HepG2 (cell line): ENCODE data around the gene BCAS3. TPM values are rescaled to one million over a fixed set of nuclear protein-coding genes. Genes with fewer than 3 reads are reported as not detected.
"Not testable (repeated sequence)": the region's sequence is repeated elsewhere in the genome, so short reads cannot be mapped to it uniquely, and the experiment has no call there.

Experiments used
- ATAC-seq: fragments of 200-7000 bp; cut with Tn5 transposase; 3 replicates; pipeline ENCODE4 v1.9.1; 2020; ENCODE audit warnings: mild to moderate bottlenecking, moderate library complexity
- BruUV-seq: library from RNA; stranded (reverse); fragments of 400-500 nt; replicated peaks from 2 replicates; lab custom pipeline; 2021; lab: Mats Ljungman, UMichigan
- CTCF ChIA-PET: fragments of 300-600 bp; formaldehyde crosslinking; extraction: SDS; loops from one replicate; lab custom pipeline; 2021; ENCODE audit warnings: low total read pairs, inconsistent platforms, low intra/inter-chr PET ratio; lab: Yijun Ruan, JAX
- POLR2A ChIA-PET: fragments of 350-600 bp; sonication (Branson Sonifier 250); formaldehyde crosslinking; loops from one replicate; lab custom pipeline; 2020; ENCODE audit warnings: antibody characterized with exemption, inconsistent platforms; lab: Yijun Ruan, JAX
- DNase-seq: peaks from one replicate; pipeline ENCODE4 v3.0.0-alpha.2; 2015; ENCODE audit warnings: low spot score
- FAIRE-seq: peaks from 3 replicates; lab custom pipeline; 2011; peaks lifted over from hg19 to GRCh38; lab: Jason Lieb, UNC
- H2AFZ ChIP-seq: one replicate; pipeline ENCODE4 v1.6.1; 2011; ENCODE audit warnings: low read length, inconsistent platforms
- H3K27ac ChIP-seq: fragments of 300-600 bp; 3 replicates; pipeline ENCODE4 v1.8.0; 2011; ENCODE audit warnings: mixed run types, mild to moderate bottlenecking, mixed read lengths, low read length, inconsistent platforms; ENCODE audit not compliant: insufficient read depth; ENCODE audit errors: extremely low read length
- H3K27me3 ChIP-seq, 2 experiments: fragments of 200-600 bp in 1 of 2; 2 replicates in 1 of 2; 3 replicates in 1 of 2; pipeline versions ENCODE4 v1.6.0 to v1.8.0; 2011; ENCODE audit warnings: low read length in 2 of 2, mild to moderate bottlenecking in 2 of 2, moderate library complexity in 2 of 2, inconsistent platforms in 1 of 2; ENCODE audit not compliant: insufficient read depth in 2 of 2, control insufficient read depth in 1 of 2
- H3K36me3 ChIP-seq, 2 experiments: fragments of 200-600 bp in 1 of 2; replicated peaks in 1 of 2; 2 replicates in 1 of 2; 3 replicates in 1 of 2; pipeline versions ENCODE4 v1.5.1 to v1.8.0; 2011; ENCODE audit warnings: low read length in 2 of 2, inconsistent platforms in 1 of 2; ENCODE audit not compliant: insufficient read depth in 2 of 2, control insufficient read depth in 1 of 2
- H3K4me1 ChIP-seq: 2 replicates; pipeline ENCODE4 v1.5.1; 2012; ENCODE audit warnings: low read length, inconsistent platforms; ENCODE audit not compliant: insufficient read depth
- H3K4me2 ChIP-seq: 2 replicates; pipeline ENCODE4 v1.6.0; 2011; ENCODE audit warnings: low read depth, low read length, inconsistent platforms
- H3K4me3 ChIP-seq, 3 experiments: fragments of 200-600 bp in 1 of 3; sonication (generic), shearing (Covaris generic) in 1 of 3; replicated peaks in 1 of 3; 2 replicates each; pipeline ENCODE4 v1.5.1; 2011 to 2016; ENCODE audit warnings: low read length in 3 of 3, inconsistent platforms in 2 of 3, low read depth in 2 of 3, mild to moderate bottlenecking in 2 of 3, control low read depth in 1 of 3, mixed read lengths in 1 of 3; ENCODE audit not compliant: insufficient read depth in 1 of 3
- H3K79me2 ChIP-seq: one replicate; pipeline ENCODE4 v1.6.1; 2011; ENCODE audit warnings: low read length, inconsistent platforms; ENCODE audit not compliant: insufficient read depth
- H3K9ac ChIP-seq: 2 replicates; pipeline ENCODE4 v1.6.0; 2011; ENCODE audit warnings: mild to moderate bottlenecking, low read depth, low read length, inconsistent platforms; ENCODE audit not compliant: insufficient read depth
- H3K9me3 ChIP-seq: 2 replicates; pipeline ENCODE4 v1.5.1; 2012; ENCODE audit warnings: mild to moderate bottlenecking, low read length
- H4K20me1 ChIP-seq: 2 replicates; pipeline ENCODE4 v1.6.0; 2011; ENCODE audit warnings: inconsistent platforms, mild to moderate bottlenecking, low read length, moderate library complexity; ENCODE audit not compliant: insufficient read depth
- ETV5 ChIP-seq: IDR thresholded peaks from 2 replicates; pipeline ENCODE4 v1.6.1; 2018; ENCODE audit warnings: missing biosample characterization, missing genetic modification reagents, inconsistent platforms, borderline replicate concordance
- FOXC1 ChIP-seq: sonication (generic); formaldehyde crosslinking; IDR thresholded peaks from 2 replicates; pipeline ENCODE4 v1.8.0; 2022; ENCODE audit warnings: mild to moderate bottlenecking, missing genetic modification reagents, borderline replicate concordance
- MTF1 ChIP-seq: sonication (generic); formaldehyde crosslinking; IDR thresholded peaks from 2 replicates; pipeline ENCODE4 v1.5.0; 2020; ENCODE audit warnings: missing genetic modification reagents
- ZC3H13 ChIP-seq: sonication (generic); formaldehyde crosslinking; IDR thresholded peaks from 2 replicates; pipeline ENCODE4 v1.8.1; 2023; ENCODE audit warnings: mild to moderate bottlenecking, missing genetic modification reagents, moderate library complexity
- WGBS: methylation state at CpG from one replicate; pipeline ENCODE4 v1.1.6; 2017; ENCODE audit warnings: low lambda C conversion rate; 5-methylcytosine and 5-hydroxymethylcytosine counted together
- in situ Hi-C: cut with HindIII; loops from 2 replicates; pipeline ENCODE4 v1.10.0; 2017; ENCODE audit warnings: low pct_unique_long_range_greater_than_20kb; ENCODE audit not compliant: extremely low pct_ligation_motif_present
- intact Hi-C: fragments of 100-400 bp; cut with micrococcal nuclease; formaldehyde crosslinking; loops from one replicate; pipeline ENCODE4 v1.10.0; 2022; ENCODE audit not compliant: unreplicated experiment
- polyA plus RNA-seq, 8 experiments: library from polyadenylated mRNA; depleted of rRNA in 3 of 8; stranded (reverse) in 7 of 8; unstranded in 1 of 8; fragments of >200 nt; fragmentation: Illumina TruSeq in 4 of 8; extraction: Trizol in 4 of 8; gene quantifications; 2 replicates each; pipeline versions ENCODE4 v1.2.1 to v1.2.3, GENCODE V29; 2011 to 2016; ENCODE audit warnings: low read depth in 4 of 8, missing spikeins in 1 of 8, mixed read lengths in 1 of 8; ENCODE audit not compliant: insufficient read depth in 1 of 8
- total RNA-seq, 5 experiments: library from RNA; depleted of rRNA; stranded (reverse); fragments of >200 nt; fragmentation: Illumina TruSeq; extraction: Trizol; gene quantifications; 2 replicates each; pipeline ENCODE4 v1.2.3, GENCODE V29; 2016; ENCODE audit warnings: low read depth in 1 of 5
- TF ChIP-seq, protein P1 (sequence below): sonication (generic); formaldehyde crosslinking; IDR thresholded peaks from 2 replicates; pipeline ENCODE4 v1.9.0; 2022; ENCODE audit warnings: missing genetic modification reagents, mild to moderate bottlenecking, borderline replicate concordance
- TF ChIP-seq, protein P2 (sequence below): sonication (generic); formaldehyde crosslinking; IDR thresholded peaks from 2 replicates; pipeline ENCODE4 v1.8.0; 2022; ENCODE audit warnings: mild to moderate bottlenecking, missing genetic modification reagents, borderline replicate concordance

The BCAS3 gene
- total and polyA plus RNA-seq, 2 of the 13 experiments (the other 11 are each of a cell fraction or from before 2014, with no cell fraction given): 10.7 to 11.2 TPM

DNA sequence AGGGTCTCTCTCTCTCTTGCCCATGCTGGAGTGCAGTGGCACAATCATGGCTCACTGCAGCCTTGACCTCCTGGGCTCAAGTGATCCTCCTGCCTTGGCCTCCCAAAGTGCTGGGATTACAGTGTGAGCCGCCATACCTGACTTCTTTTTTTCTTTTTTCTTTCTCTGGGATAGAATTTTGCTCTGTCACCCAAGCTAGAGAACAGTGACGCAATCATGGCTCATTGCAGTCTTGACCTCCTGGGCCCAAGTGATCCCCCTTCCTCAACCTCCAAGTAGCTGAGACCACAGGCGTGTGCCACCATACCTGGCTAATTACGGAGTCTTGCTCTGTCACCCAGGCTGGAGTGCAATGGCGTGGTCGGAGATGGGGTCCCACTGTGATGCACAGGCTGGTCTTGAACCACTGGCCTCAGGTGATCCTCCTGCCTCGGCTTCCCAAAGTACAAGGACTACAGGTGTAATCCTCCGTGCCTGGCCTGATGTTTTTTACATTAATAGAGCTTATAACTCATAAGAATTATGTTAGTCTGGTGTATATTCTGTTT, 76.5 kb downstream of the BCAS3 start (continued):
- TF ChIP-seq, protein P1, sequence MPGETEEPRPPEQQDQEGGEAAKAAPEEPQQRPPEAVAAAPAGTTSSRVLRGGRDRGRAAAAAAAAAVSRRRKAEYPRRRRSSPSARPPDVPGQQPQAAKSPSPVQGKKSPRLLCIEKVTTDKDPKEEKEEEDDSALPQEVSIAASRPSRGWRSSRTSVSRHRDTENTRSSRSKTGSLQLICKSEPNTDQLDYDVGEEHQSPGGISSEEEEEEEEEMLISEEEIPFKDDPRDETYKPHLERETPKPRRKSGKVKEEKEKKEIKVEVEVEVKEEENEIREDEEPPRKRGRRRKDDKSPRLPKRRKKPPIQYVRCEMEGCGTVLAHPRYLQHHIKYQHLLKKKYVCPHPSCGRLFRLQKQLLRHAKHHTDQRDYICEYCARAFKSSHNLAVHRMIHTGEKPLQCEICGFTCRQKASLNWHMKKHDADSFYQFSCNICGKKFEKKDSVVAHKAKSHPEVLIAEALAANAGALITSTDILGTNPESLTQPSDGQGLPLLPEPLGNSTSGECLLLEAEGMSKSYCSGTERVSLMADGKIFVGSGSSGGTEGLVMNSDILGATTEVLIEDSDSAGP: no peak
- TF ChIP-seq MTF1 (CRISPR knock-in tag): no peak

DNA sequence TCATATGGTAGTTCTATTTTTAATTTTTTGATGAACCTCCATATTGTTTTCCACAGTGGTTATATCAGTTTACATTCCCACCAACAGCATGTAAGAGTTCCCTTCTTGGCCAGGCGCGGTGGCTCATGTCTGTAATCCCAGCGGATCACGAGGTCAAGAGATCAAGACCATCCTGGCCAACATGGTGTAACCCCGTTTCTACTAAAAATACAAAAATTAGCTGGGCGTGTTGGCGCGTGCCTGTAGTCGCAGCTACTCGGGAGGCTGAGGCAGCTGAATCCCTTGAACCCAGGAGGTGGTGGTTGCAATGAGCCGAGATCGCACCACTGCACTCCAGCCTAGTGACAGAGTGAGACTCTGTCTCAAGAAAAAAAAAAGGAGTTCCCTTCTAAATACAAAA, 79.1 kb downstream of the BCAS3 start:
- H3K27ac ChIP-seq, H3K4me1 ChIP-seq, H3K9ac ChIP-seq, ATAC-seq, intact Hi-C loops, H3K27me3 ChIP-seq, FAIRE-seq, H3K79me2 ChIP-seq, H3K36me3 ChIP-seq, H3K9me3 ChIP-seq, BruUV-seq, DNase-seq, H3K4me2 ChIP-seq, POLR2A ChIA-PET, H4K20me1 ChIP-seq, H3K4me3 ChIP-seq, H2AFZ ChIP-seq, in situ Hi-C loops, CTCF ChIA-PET: not testable (repeated sequence)
- WGBS: 78% methylated on average over 12 of the region's 12 CpGs

DNA sequence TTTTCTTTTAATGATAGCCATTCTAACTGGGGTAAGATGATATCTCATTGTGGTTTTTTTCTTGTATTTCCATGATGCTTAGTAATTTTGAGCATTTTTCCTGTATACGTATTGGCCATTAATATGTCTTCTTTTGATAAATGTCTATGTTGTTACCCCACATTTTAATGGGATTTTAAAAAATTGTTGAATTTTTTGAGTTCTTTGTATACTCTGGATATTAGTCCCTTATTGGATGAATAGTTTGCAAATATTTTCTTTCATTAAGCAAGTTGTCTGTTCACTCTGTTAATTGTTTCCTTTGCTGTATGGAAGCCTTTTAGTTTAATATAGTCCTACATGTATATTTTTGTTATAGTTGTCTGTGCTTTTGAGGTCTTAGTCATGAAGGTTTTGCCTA, 79.8 kb downstream of the BCAS3 start:
- H3K79me2 ChIP-seq: no peaks in the 10 kb centered on the region
- H3K4me1 ChIP-seq: peaks cover 10% of the 10 kb centered on the region
- H3K4me2 ChIP-seq: no peak overlapping the region
- no peak overlapping the region for H2AFZ ChIP-seq
- FAIRE-seq (peak; percentile 12), ATAC-seq (no peak), DNase-seq (no peak)
- in situ Hi-C loops: no loop called here
- no peak overlapping the region for H3K27ac ChIP-seq
- WGBS: 96% methylated on average over 1 of the region's 1 CpG
- intact Hi-C loops: no loop called here
- no peaks in the 10 kb centered on the region for H4K20me1 ChIP-seq
- no peaks in the 10 kb centered on the region for H3K27me3 ChIP-seq
- H3K9me3 ChIP-seq: no peaks in the 10 kb centered on the region
- H3K4me3 ChIP-seq: no peak overlapping the region
- CTCF ChIA-PET: no interaction called here
- POLR2A ChIA-PET: no interaction called here
- BruUV-seq: no TSS peak
- no peaks in the 10 kb centered on the region for H3K36me3 ChIP-seq
- no peak overlapping the region for H3K9ac ChIP-seq
- TF ChIP-seq ETV5 (CRISPR knock-in tag): no peak
- no peak for TF ChIP-seq ZC3H13
- TF ChIP-seq FOXC1: no peak
- TF ChIP-seq, protein P2, sequence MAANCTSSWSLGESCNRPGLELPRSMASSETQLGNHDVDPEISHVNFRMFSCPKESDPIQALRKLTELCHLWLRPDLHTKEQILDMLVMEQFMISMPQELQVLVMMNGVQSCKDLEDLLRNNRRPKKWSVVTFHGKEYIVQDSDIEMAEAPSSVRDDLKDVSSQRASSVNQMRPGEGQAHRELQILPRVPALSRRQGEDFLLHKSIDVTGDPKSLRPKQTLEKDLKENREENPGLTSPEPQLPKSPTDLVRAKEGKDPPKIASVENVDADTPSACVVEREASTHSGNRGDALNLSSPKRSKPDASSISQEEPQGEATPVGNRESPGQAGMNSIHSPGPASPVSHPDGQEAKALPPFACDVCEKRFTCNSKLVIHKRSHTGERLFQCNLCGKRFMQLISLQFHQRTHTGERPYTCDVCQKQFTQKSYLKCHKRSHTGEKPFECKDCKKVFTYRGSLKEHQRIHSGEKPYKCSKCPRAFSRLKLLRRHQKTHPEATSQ: no peak
